ENCODE measurements around the gene LY6G6C.

DNA sequence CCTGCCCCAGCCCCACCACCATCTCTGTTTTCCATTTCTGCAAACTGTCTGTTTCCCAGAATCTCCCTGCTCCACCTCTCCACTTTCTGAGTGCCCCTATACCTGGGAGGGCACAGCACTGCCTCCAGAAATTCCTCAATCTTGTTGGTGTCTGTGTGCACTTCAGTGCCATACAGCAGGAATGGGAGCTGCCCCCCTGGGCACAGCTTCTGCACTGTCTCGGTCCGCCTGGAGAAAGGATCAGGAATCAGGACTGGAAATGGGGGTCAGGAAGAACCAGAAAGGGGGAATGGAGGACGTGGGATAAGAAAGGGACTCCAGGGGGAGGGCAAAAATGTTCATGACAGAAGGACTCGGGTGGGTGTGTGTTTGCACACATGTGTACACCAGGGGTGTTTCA, 12.2 kb upstream of the LY6G6C start:
- TF ChIP-seq, protein P1, sequence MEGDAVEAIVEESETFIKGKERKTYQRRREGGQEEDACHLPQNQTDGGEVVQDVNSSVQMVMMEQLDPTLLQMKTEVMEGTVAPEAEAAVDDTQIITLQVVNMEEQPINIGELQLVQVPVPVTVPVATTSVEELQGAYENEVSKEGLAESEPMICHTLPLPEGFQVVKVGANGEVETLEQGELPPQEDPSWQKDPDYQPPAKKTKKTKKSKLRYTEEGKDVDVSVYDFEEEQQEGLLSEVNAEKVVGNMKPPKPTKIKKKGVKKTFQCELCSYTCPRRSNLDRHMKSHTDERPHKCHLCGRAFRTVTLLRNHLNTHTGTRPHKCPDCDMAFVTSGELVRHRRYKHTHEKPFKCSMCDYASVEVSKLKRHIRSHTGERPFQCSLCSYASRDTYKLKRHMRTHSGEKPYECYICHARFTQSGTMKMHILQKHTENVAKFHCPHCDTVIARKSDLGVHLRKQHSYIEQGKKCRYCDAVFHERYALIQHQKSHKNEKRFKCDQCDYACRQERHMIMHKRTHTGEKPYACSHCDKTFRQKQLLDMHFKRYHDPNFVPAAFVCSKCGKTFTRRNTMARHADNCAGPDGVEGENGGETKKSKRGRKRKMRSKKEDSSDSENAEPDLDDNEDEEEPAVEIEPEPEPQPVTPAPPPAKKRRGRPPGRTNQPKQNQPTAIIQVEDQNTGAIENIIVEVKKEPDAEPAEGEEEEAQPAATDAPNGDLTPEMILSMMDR (IDR thresholded peaks at IDR 0.05), result no peak
- no peak for TF ChIP-seq POLR2A (IDR thresholded peaks at IDR 0.05)

All from breast epithelium (tissue), 3 donors.